ENCODE measurements around the gene SPCS2. TPM values are rescaled to one million over a fixed set of nuclear protein-coding genes. Genes with fewer than 3 reads are reported as not detected.

Gene SPCS2
- total RNA-seq, 1 experiment from 2014 or later = 328 TPM

DNA sequence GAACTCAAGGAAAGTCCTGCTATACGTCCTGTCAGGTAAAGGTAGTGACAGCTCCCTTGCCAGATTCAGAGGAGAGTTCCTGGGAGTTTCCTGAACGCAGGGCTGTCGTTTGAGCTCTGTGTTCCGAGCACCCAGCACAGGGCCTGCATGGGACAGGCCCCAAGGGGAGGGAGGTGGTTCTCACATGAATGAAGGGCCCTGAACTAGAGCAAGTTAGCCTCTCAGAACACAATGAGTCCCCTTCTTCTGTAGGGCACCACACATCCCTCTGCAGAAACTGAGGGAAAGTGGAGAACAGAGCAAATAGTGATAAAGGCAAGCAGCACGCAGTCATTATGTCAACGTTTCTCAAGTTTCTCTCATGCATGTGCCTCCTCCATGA lies 75.0 kb downstream of the SPCS2 start:
- Histone ChIP-seq H3K36me3 (ENCODE audit: control insufficient read depth, insufficient read depth, low read length) (no peaks in the 10 kb centered on the region), H3K27me3 (replicated peaks; ENCODE audit: control insufficient read depth, insufficient read depth, low read length) (no peaks in the 10 kb centered on the region), H3K9me3 (peaks cover 14% of the 10 kb centered on the region), H3K4me3 (ENCODE audit: low read depth, low read length) (no peak overlapping the region), H3K4me1 (no peaks in the 10 kb centered on the region)
- Mint-ChIP-seq H3K36me3 (ENCODE audit: insufficient read depth, unreplicated experiment) (no peaks in the 10 kb centered on the region), H3K4me1 (ENCODE audit: low read depth, unreplicated experiment) (no peaks in the 10 kb centered on the region), H3K4me3 (ENCODE audit: unreplicated experiment) (no peak overlapping the region), H3K27me3 (ENCODE audit: insufficient read depth, unreplicated experiment) (peaks cover 5% of the 10 kb centered on the region), H3K27ac (ENCODE audit: unreplicated experiment) (no peak overlapping the region), H3K9me3 (ENCODE audit: unreplicated experiment) (peaks cover 12% of the 10 kb centered on the region)
- no TSS peak for BruUV-seq (replicated peaks)
- TF ChIP-seq CTCF (IDR thresholded peaks at IDR 0.05; ENCODE audit: insufficient read depth in 1 of 2, low read depth in 1 of 2, low read length in 1 of 2, severe bottlenecking in 1 of 2, unreplicated experiment in 1 of 2) = no peak
- ChIA-PET POLR2A (no interaction called here), CTCF (interaction anchor here (1.4 to 3.8 kb wide), 7 partner anchors 95 to 322 kb away, joined by 3 to 73 read pairs (median 18); partner anchors contain the start of gene TPBGL)
- intact Hi-C loops (cut with micrococcal nuclease; ENCODE audit: unreplicated experiment) = no loop called here
- no peak for DNase-seq

- H3K27me3 ChIP-seq (replicated peaks; ENCODE audit: control insufficient read depth, insufficient read depth, low read length) = no peaks in the 10 kb centered on the region
- peaks cover 7% of the 10 kb centered on the region for H3K9me3 ChIP-seq
- no peak for TF ChIP-seq CTCF (IDR thresholded peaks at IDR 0.05; ENCODE audit: insufficient read depth in 1 of 2, low read depth in 1 of 2, low read length in 1 of 2, severe bottlenecking in 1 of 2, unreplicated experiment in 1 of 2)
- CTCF ChIA-PET = interaction anchor here (0.6 to 3.5 kb wide), 4 partner anchors 81 to 226 kb away, joined by 3 to 18 read pairs (median 8); no protein-coding TSS in a partner anchor
- H3K4me3 ChIP-seq (ENCODE audit: low read depth, low read length) = no peak overlapping the region
- H3K4me1 Mint-ChIP-seq (ENCODE audit: low read depth, unreplicated experiment) = no peaks in the 10 kb centered on the region
- POLR2A ChIA-PET = no interaction called here
- H3K9me3 Mint-ChIP-seq (ENCODE audit: unreplicated experiment) = peaks cover 10% of the 10 kb centered on the region
- no TSS peak for BruUV-seq (replicated peaks)
- H3K27ac Mint-ChIP-seq (ENCODE audit: unreplicated experiment) = no peak overlapping the region
- peaks cover 5% of the 10 kb centered on the region for H3K27me3 Mint-ChIP-seq (ENCODE audit: insufficient read depth, unreplicated experiment)
- no peak overlapping the region for H3K4me3 Mint-ChIP-seq (ENCODE audit: unreplicated experiment)
- intact Hi-C loops (cut with micrococcal nuclease; ENCODE audit: unreplicated experiment) = no loop called here
- DNase-seq = no peak
- no peaks in the 10 kb centered on the region for H3K4me1 ChIP-seq
- H3K36me3 Mint-ChIP-seq (ENCODE audit: insufficient read depth, unreplicated experiment) = no peaks in the 10 kb centered on the region
- H3K36me3 ChIP-seq (ENCODE audit: control insufficient read depth, insufficient read depth, low read length) = no peaks in the 10 kb centered on the region
These were observed 75.7 kb downstream of the SPCS2 start for GRCh38 chr11:75024764-75025211.

DNA sequence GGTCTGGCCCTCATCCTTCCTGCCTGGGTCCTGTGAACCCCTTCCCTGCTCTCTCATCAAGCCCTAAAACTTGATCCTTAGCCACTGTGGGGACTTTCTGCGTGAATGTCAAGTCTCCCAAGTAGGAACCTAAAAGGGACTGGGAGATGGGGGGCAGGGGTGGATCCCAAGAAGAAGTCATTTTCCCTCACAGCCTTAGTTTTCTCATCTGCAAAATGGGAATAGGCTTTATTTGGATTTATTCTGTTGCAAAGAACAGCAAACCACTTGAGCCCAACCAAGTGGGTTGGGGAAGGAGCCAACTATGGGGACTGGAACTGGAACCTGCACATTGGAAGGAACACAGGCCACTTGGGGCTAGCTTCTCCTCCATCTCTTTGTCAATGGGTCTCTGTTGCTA lies 76.5 kb downstream of the SPCS2 start:
- Mint-ChIP-seq H3K36me3 (ENCODE audit: insufficient read depth, unreplicated experiment) (no peaks in the 10 kb centered on the region), H3K9me3 (ENCODE audit: unreplicated experiment) (peaks cover 4% of the 10 kb centered on the region), H3K27me3 (ENCODE audit: insufficient read depth, unreplicated experiment) (peaks cover 5% of the 10 kb centered on the region), H3K27ac (ENCODE audit: unreplicated experiment) (no peak overlapping the region), H3K4me3 (ENCODE audit: unreplicated experiment) (no peak overlapping the region), H3K4me1 (ENCODE audit: low read depth, unreplicated experiment) (no peaks in the 10 kb centered on the region)
- H3K27me3 ChIP-seq (replicated peaks; ENCODE audit: control insufficient read depth, insufficient read depth, low read length) = no peaks in the 10 kb centered on the region
- no peak for TF ChIP-seq CTCF (IDR thresholded peaks at IDR 0.05; ENCODE audit: insufficient read depth in 1 of 2, low read depth in 1 of 2, low read length in 1 of 2, severe bottlenecking in 1 of 2, unreplicated experiment in 1 of 2)
- no TSS peak for BruUV-seq (replicated peaks)
- POLR2A ChIA-PET = no interaction called here
- CTCF ChIA-PET = interaction anchor here (0.6 to 3.5 kb wide), 4 partner anchors 80 to 223 kb away, joined by 4 to 18 read pairs (median 11); no protein-coding TSS in a partner anchor
- no peaks in the 10 kb centered on the region for H3K4me1 ChIP-seq
- H3K9me3 ChIP-seq = no peaks in the 10 kb centered on the region
- DNase-seq = no peak
- H3K4me3 ChIP-seq (ENCODE audit: low read depth, low read length) = no peak overlapping the region
- no peaks in the 10 kb centered on the region for H3K36me3 ChIP-seq (ENCODE audit: control insufficient read depth, insufficient read depth, low read length)
- intact Hi-C loops (cut with micrococcal nuclease; ENCODE audit: unreplicated experiment) = no loop called here

All from Caco-2 (cell line).